SU-DHL-6 (cell line): ENCODE results near the gene EEF1AKMT3.

Source experiments
- H2AFZ ChIP-seq: fragments of 200-600 bp; sonication (generic); 2 replicates; pipeline ENCODE4 v1.6.1; 2014; ENCODE audit warnings: low read depth, mild to moderate bottlenecking, moderate library complexity, mixed read lengths, antibody characterized with exemption, low read length; ENCODE audit not compliant: severe bottlenecking
- H3F3A ChIP-seq: fragments of 200-600 bp; shearing (Covaris generic); 2 replicates; pipeline ENCODE4 v1.6.0; 2016; ENCODE audit warnings: antibody characterized with exemption, mild to moderate bottlenecking; ENCODE audit not compliant: insufficient read depth
- H3K27ac ChIP-seq: fragments of 200-600 bp; sonication (generic); 2 replicates; pipeline ENCODE4 v1.5.1; 2016; ENCODE audit warnings: low read depth, mild to moderate bottlenecking, low read length, moderate library complexity, mixed read lengths
- H3K27me3 ChIP-seq: fragments of 200-600 bp; sonication (generic), shearing (Covaris generic); 2 replicates; pipeline ENCODE4 v1.6.0; 2014; ENCODE audit warnings: mild to moderate bottlenecking, low read length
- H3K36me3 ChIP-seq: fragments of 200-600 bp; sonication (generic); 2 replicates; pipeline ENCODE4 v1.6.1; 2014; ENCODE audit warnings: mild to moderate bottlenecking, low read length, mixed read lengths
- H3K4me2 ChIP-seq: fragments of 300-600, 200-600 bp; shearing (Covaris generic), sonication (generic); 2 replicates; pipeline ENCODE4 v1.6.0; 2014; ENCODE audit warnings: low read length, low read depth, mild to moderate bottlenecking; ENCODE audit not compliant: poor library complexity, severe bottlenecking
- H3K4me3 ChIP-seq: fragments of 200-600 bp; sonication (generic); 2 replicates; pipeline ENCODE4 v1.5.1; 2014; ENCODE audit warnings: antibody characterized with exemption, low read length, mild to moderate bottlenecking, mixed read lengths; ENCODE audit not compliant: insufficient read depth, poor library complexity, severe bottlenecking
- H3K79me2 ChIP-seq: fragments of 200-600 bp; sonication (generic); 2 replicates; pipeline ENCODE4 v1.6.1; 2014; ENCODE audit warnings: mild to moderate bottlenecking, low read length, moderate library complexity; ENCODE audit not compliant: insufficient read depth
- H3K9ac ChIP-seq: fragments of 200-600 bp; sonication (generic); 2 replicates; pipeline ENCODE4 v1.7.0; 2014; ENCODE audit warnings: mild to moderate bottlenecking, low read length
- H3K9me2 ChIP-seq: fragments of 200-600 bp; sonication (generic); replicated peaks from 2 replicates; pipeline ENCODE4 v1.6.1; 2014; ENCODE audit warnings: low read length; ENCODE audit not compliant: insufficient read depth
- H3K9me3 ChIP-seq: fragments of 200-600 bp; sonication (generic); 2 replicates; pipeline ENCODE4 v1.6.1; 2014; ENCODE audit warnings: low read length, mixed read lengths; ENCODE audit not compliant: insufficient read depth
- H4K20me1 ChIP-seq: fragments of 200-600 bp; sonication (generic); 2 replicates; pipeline ENCODE4 v1.6.1; 2014; ENCODE audit warnings: low read depth, mild to moderate bottlenecking, antibody characterized with exemption, low read length, moderate library complexity, mixed read lengths
- CTCF ChIP-seq: fragments of 200-600 bp; sonication (generic); IDR thresholded peaks from one replicate; pipeline ENCODE4 v1.5.1; 2017; ENCODE audit warnings: antibody characterized with exemption, mild to moderate bottlenecking, low read length, moderate library complexity; ENCODE audit not compliant: insufficient read depth, poor library complexity, severe bottlenecking
- EZH2phosphoT487 ChIP-seq: fragments of 200-600 bp; sonication (generic), shearing (Covaris generic); conservative IDR thresholded peaks from 2 replicates; pipeline ENCODE4 v1.6.1; 2018; ENCODE audit warnings: mild to moderate bottlenecking, antibody characterized with exemption, low read length, moderate library complexity, mixed read lengths

EEF1AKMT3 gene

GRCh38 chr12:57802607-57803006, 30.2 kb downstream of the EEF1AKMT3 start:
- H3K36me3 ChIP-seq, result peaks cover 2% of the 10 kb centered on the region; the same call in 1 of the 2 replicates
- TF ChIP-seq EZH2phosphoT487 (no peak), CTCF (no peak)
- no peaks in the 10 kb centered on the region for H3K27me3 ChIP-seq
- no peaks in the 10 kb centered on the region for H3K79me2 ChIP-seq
- H3K9me3 ChIP-seq, result no peaks in the 10 kb centered on the region
- no peak overlapping the region for H3K4me3 ChIP-seq
- no peak overlapping the region for H3K4me2 ChIP-seq
- no peaks in the 10 kb centered on the region for H3K9me2 ChIP-seq
- 0 out of 2 replicates have a peak, but pooled peaks cover 5% of the 10 kb centered on the region for H3F3A ChIP-seq
- no peak overlapping the region for H2AFZ ChIP-seq
- H3K9ac ChIP-seq, result no peak overlapping the region
- no peak overlapping the region for H3K27ac ChIP-seq
- no peaks in the 10 kb centered on the region for H4K20me1 ChIP-seq

DNA sequence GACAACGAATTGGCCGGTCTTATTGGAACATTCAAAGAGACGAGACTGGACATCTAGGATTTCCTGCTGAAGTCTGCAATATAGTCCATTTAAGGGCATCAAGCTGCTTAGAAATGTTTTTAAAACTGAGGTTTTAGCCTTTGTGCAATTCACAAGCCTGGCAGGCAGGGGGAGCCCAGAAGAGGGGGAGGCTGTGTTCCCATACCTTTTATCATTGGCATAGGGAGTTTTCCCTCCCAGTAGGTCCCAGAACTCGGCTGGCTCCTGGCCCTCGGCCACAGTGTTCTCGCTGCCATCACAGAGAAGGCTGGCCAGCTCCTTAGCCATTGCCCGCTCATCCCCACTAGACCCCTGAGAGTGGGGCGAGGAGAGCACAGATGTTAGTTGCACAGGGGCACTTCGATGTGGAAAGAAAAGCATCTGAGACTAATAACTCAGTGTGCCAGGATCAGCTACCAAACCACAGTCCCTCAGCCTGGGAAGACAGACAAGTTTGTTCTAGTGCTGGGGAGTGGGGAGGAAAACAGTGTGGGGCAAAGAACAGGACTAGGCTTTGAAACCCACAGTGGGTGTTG, 31.0 kb downstream of the EEF1AKMT3 start:
- TF ChIP-seq EZH2phosphoT487, result no peak
- peak; percentile 81 for TF ChIP-seq CTCF

GRCh38 chr12:57806677-57807076, 34.3 kb downstream of the EEF1AKMT3 start:
- Histone ChIP-seq H2AFZ (no peak overlapping the region), H3K4me2 (no peak overlapping the region), H3K36me3 (no peaks in the 10 kb centered on the region), H3F3A (no peaks in the 10 kb centered on the region), H3K9me2 (no peaks in the 10 kb centered on the region), H3K9ac (no peak overlapping the region), H3K79me2 (no peaks in the 10 kb centered on the region), H3K9me3 (no peaks in the 10 kb centered on the region), H4K20me1 (no peaks in the 10 kb centered on the region), H3K4me3 (no peak overlapping the region), H3K27me3 (no peaks in the 10 kb centered on the region), H3K27ac (no peak overlapping the region)
- TF ChIP-seq CTCF (no peak), EZH2phosphoT487 (no peak)

More for the DNA sequence above, 31.0 kb downstream of the EEF1AKMT3 start:
- Histone ChIP-seq H3K27me3 (no peaks in the 10 kb centered on the region), H4K20me1 (no peaks in the 10 kb centered on the region), H3K36me3 (no peaks in the 10 kb centered on the region), H3F3A (no peaks in the 10 kb centered on the region), H3K4me3 (no peak overlapping the region), H2AFZ (no peak overlapping the region), H3K9me2 (no peaks in the 10 kb centered on the region), H3K9ac (no peak overlapping the region), H3K9me3 (no peaks in the 10 kb centered on the region), H3K4me2 (no peak overlapping the region), H3K27ac (no peak overlapping the region), H3K79me2 (no peaks in the 10 kb centered on the region)
